ENCODE data around the gene ENDOU.

ENDOU gene

GRCh38 chr12:47721431-47721973 lies 3.8 kb downstream of the ENDOU start:
- no peak for DNase-seq (ENCODE audit: low read depth)

- DNase-seq (ENCODE audit: low read depth) = no peak
Measured at GRCh38 chr12:47718531-47718930, 6.8 kb downstream of the ENDOU start.

GRCh38 chr12:47717443-47718193 lies 7.7 kb downstream of the ENDOU start:
- DNase-seq (ENCODE audit: low read depth) = peak; percentile 71

GRCh38 chr12:47717046-47717442 lies 8.2 kb downstream of the ENDOU start:
- DNase-seq (ENCODE audit: low read depth) = no peak

GRCh38 chr12:47715877-47716548 lies 9.3 kb downstream of the ENDOU start:
- no peak for DNase-seq (ENCODE audit: low read depth)

GRCh38 chr12:47715393-47715876 lies 9.9 kb downstream of the ENDOU start:
- peak; percentile 81 for DNase-seq (ENCODE audit: low read depth)

GRCh38 chr12:47714826-47715386 lies 10.4 kb downstream of the ENDOU start:
- DNase-seq (ENCODE audit: low read depth) = no peak

GRCh38 chr12:47712171-47712570 lies 13.1 kb downstream of the ENDOU start:
- no peak for DNase-seq (ENCODE audit: low read depth)

GRCh38 chr12:47711448-47711847 lies 13.8 kb downstream of the ENDOU start:
- DNase-seq (ENCODE audit: low read depth) = no peak

- no peak for DNase-seq (ENCODE audit: low read depth)
Measured at GRCh38 chr12:47710278-47710677, 15.0 kb downstream of the ENDOU start.

- DNase-seq (ENCODE audit: low read depth) = no peak
Measured at GRCh38 chr12:47709671-47710070, 15.6 kb downstream of the ENDOU start.

GRCh38 chr12:47709237-47709636 lies 16.1 kb downstream of the ENDOU start:
- no peak for DNase-seq (ENCODE audit: low read depth)

GRCh38 chr12:47707905-47708543 lies 17.3 kb downstream of the ENDOU start:
- DNase-seq (ENCODE audit: low read depth) = no peak

- no peak for DNase-seq (ENCODE audit: low read depth)
Measured at GRCh38 chr12:47707355-47707754, 17.9 kb downstream of the ENDOU start.

- DNase-seq (ENCODE audit: low read depth) = peak; percentile 97
Measured at GRCh38 chr12:47705566-47706425, 19.5 kb downstream of the ENDOU start, which contains the start of gene RPAP3. Gene RPAP3 (minus strand): TSS chr12:47706030. CDS start chr12:47702840, 3,190 bp downstream.

- DNase-seq (ENCODE audit: low read depth) = no peak
Measured at GRCh38 chr12:47705229-47705565, 20.1 kb downstream of the ENDOU start.

GRCh38 chr12:47704719-47705118 lies 20.6 kb downstream of the ENDOU start:
- no peak for DNase-seq (ENCODE audit: low read depth)

- no peak for DNase-seq (ENCODE audit: low read depth)
Measured at GRCh38 chr12:47700263-47700662, 25.0 kb downstream of the ENDOU start.

- no peak for DNase-seq (ENCODE audit: low read depth)
Measured at GRCh38 chr12:47698631-47699030, 26.7 kb downstream of the ENDOU start.

- DNase-seq (ENCODE audit: low read depth) = no peak
Measured at GRCh38 chr12:47698055-47698454, 27.2 kb downstream of the ENDOU start.

GRCh38 chr12:47689215-47689614 lies 36.1 kb downstream of the ENDOU start:
- DNase-seq (ENCODE audit: low read depth) = no peak
